Activated CD4-positive, alpha-beta T cell treated with anti-CD3 and anti-CD28 coated beads, Interleukin-2, amount 50 U/mL, for 24 hours (primary cell): ENCODE measurements around the gene SPI1.
A peak's percentile ranks its signal among the peaks of the same experiment; 100 is the strongest.

Source experiments
- DNase-seq, 2 donors: peaks; one replicate each; pipeline ENCODE4 v3.0.0-alpha.2; 2020; ENCODE audit warnings: low read depth in 1 of 2, low spot score in 1 of 2

The SPI1 gene

DNA sequence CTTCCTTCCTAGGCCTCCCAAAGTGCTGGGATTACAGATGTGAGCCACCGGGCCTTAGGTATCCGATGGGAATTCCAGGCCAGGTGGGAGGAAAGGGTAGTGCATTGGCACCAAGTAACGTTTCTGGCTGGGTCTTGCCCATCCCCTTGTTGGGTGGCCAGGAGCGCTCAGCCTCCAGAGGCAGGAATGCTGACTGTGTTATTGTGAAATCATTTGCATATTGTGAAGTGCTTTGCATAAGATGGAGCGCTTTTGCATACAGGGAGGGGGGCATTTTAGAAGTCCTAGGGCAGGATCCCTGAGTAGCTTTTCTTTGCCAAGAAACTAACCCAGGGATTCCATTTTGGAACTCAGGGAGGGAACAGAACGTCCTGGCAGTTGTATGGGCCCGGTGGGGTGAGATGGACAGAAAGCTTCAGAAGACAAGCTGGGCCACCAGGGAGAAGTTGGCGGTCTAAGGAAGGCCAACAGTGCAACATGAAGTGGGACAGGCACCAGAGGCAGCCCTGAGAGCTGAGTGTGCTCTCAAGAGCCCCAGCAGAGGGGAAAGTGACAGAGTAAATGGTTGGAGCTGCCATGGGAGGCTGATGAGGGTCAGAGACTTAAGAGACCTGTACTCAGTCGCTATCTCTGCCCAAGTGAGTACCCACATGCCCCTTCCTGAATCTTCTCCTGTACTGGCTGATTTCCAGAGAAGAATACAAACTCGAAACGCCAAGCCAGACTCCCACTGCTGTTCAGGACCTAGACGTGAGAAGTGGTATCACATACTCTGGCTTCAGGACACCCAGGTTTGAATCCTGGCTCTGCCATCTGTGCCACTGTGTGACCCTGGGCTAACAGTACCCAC is 28.8 kb upstream of the SPI1 start:
- no peak for DNase-seq

DNA sequence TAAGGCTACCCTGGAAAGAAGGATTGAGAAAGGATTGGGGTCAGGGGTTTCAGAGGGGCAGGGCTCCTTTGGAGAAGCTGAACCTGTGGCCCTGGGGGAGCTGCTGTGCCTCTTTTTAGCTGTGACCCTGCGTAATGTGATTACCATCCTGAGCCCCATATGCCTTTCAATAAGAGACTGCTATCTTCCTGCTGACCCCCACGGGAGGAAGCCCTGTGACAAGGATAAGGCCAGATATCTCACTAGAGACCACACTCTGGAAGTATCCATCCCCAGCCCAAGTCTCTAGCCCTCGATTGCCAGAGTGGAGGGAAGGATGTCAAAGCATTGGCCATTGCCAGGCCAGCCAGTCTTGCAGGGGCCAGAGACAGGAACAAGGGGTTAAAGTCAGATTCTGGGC is 25.2 kb upstream of the SPI1 start:
- no peak for DNase-seq

DNA sequence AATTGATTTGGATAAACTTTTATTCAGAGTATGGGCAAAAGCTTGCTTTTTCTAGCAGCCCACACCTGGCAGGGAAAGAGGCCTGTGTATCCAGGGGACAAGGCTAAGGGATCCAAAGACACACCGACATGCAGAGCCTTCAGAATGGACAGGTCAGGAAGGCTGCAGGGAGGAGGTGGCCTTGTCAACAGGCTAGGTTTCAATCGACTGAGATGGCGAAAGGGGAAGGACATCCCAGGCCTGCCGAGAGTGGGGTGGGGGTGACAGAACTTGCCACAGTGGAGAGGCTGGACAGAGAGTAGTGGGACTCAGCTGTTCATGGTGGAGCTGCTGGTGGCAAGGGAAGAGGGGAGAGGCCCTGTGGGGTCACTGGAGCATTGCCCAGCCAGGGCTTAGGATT is 24.8 kb upstream of the SPI1 start:
- DNase-seq = no peak

DNA sequence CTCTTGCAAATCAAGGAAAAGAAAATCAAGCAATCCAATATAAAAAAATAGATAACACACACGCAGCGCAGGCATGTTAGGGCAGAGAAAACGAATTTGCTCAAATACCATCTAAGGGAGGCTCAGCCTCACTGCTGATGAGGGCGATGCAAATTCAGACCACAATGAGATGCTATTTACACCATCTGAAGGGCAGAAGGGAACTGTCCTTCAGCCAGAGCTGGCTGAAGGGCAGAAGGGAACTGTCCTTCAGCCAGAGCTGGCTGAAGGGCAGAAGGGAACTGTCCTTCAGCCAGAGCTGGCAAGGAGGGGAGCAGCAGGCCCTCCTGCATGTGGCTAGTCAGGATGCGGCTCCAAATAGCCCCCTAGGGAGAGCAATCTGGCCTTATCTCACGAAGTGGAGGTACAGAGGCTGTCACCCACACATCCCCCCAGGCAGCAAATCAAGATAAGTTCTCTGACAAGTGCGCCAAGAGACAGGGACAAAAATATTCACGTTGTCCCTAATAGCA is 22.5 kb upstream of the SPI1 start:
- no peak for DNase-seq

DNA sequence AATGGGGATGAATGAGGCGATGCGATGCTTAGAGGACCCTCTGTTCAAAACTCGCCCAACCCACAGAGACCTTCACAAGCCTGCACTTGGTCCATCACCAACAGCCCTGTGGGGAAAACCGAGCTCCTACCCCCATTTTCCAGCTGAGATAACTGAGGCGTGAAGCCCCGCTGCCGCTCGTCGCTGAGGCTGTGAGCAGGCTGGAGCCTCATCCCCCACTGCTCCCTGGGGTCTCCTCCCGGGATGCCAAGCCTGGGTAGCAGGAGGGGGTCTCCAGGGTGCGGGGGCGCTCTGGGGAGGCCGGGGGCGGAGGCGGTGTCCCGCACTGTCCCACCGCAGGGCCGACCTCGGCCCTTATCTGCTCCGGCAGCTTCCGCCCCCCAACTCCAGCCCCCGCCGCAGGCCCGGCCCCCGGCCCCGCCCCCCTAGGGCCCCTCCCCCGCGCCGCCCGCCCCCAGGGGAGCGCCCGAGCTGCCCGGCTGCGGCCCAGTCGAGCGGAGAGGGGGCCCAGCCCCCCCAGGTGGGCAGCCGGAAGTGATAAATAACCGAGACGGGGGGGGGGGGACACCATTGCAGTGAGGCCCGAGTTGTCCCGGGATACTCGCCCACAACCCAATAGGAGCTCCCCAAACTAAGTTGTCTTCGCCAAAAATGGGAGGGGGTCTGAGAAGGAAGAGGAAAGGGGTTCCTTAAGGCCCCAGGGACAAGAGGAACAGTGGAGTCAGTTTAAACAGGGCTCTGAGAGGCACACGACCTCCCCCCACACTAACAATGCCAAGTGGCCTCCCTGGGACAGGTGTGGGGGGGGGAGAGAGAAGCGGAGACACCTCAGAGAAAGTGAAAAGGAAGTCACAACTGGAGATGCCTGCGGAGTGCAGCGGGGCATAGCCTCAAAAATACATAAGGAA is 21.8 kb upstream of the SPI1 start:
- DNase-seq = no peak

DNA sequence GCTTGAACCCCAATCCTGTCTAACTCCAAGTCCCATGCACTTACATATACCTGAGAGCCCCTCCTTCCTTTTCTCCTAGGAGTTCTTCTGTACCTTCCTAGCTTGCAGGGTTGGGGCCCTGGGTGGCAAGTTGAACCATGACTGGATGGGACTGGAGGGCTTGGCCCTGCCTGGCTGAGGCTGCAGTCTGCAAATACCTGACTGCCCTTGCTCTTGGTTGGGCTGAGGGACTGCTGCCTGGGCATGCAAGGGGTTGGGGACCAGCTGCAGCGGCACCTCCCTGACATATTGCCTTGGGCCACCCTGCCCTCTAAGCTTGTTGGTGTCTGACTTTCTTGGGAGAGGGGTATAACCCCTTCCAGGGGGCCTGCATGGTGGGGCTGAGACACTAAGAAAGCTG is 20.2 kb upstream of the SPI1 start:
- no peak for DNase-seq

DNA sequence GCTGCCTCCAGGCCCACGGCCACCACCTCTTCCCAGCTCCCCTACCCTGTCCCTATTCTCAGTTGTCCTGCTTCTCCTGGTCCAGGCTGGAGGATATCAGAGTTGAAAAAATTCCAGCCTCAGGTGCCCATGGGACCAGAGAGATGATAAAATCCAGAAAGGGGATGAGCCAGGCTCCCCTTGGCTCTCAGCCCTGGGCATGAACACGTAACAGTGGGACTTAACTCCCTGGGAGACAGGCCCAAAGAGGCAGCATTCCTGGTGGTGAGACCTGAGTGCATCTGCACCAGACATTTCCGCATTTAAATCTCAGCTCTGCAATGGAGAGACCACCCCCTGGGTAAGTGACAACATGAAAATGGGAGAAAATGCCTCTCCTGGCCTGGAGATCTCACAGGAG is 19.7 kb upstream of the SPI1 start:
- no peak for DNase-seq

DNA sequence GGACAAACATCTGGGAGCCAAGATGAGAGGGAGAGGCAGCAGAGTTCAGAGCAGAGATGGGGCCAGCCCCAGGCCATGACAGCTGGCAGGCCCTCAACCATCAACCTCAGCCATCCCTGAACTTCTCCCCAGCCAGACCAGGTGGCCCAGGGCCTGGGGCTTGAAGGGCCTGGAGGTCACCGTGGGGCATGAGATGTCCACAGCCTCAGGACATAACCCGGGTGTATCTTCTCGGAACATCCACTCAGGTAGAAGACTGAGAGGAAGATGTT is 17.6 kb upstream of the SPI1 start:
- no peak for DNase-seq

DNA sequence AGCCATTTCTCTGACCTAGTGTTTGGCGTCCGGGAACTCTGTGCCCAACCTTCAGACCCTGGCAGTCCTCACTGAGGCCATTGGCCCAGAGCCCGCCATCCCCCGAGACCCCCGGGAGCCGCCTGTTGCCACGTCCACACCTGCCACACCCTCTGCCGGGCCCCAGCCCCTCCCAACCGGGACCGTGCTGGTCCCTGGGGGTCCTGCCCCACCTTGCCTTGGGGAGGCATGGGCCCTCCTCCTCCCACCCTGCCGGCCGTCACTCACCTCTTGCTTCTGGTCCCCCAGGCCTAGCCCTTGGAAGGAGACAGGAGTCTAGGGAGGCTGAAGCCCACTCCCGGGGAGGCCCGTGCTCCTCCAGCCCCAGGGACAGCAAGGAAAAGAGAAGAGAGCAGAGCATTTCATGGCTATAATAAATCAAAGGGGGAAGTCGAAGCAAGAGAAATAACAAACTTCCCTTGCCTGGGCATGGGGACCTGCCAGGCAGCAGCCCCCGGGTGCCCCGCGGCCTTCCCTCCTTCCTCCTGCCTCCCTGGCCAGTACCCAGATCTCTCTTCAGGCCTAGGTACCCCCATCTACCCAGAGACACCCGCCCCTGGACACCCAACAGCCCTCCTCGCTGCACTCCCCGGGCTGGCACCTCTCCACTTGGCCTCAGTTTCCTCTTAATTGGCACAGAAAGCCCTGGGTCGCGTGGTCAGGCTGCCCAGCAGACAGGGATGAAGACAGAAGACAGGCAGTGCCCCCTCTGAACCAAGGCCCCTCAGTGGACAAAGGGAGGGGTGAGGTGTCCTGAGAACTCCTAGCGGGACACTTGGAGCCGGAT is 17.1 kb upstream of the SPI1 start:
- DNase-seq = no peak

DNA sequence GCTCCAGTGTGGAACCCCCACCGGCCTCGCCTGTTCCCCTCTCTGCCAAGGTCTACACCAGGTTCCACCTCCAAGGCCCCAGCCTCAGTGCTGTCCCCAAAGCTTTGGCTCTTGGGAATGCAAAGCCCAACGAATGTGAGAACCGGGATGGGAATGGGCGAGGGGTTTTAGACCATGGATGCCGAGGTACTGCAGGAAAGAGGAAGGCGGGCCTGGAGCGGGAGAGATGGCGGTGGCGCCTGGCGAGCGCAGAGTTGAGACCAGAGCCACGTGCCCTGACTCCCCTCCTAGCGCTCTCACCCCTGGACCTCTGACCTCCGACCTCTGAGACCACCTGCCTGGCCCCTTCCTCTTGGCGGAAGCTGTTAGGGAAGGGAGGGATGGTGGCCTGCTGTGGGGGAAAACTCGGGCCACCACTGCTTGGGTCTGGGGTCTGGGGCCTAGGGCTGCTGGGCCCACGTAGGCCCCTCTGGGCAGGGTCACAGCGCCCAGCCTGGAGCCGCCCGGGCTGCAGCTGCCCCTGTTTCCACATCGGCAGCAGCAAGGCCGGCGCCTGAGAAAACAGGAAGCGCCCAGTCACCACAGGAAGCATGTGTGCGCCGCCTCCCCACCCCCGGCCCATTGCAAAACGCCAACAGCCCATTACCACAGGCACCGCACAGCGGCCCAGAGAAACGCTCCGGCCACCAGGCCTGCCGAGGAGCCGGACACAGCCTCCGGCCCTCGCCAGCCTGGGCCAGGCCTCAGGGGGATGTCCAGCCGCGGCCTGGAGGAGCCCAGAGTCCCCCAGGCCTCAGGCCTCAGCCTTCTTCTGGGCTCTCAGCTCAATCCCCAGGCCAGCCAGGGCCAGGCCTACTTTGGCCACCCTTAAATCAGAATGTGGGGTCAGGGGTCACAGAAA is 16.2 kb upstream of the SPI1 start:
- DNase-seq = peak in 1 of 2 donors; percentile 50

DNA sequence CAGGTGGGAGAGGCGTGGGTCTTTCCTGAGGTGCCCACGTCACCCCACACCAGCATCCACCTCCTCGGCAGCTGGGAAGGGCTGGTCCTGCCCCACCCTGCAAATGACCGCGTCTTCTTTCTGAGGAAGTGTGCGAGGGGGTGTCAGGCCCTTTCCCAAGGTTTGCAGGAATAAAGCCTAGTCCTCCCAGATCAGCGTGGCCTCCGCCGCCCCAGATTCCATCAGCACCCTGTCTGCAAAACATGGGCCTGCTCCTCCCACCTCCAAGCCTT is 15.6 kb upstream of the SPI1 start:
- no peak for DNase-seq

DNA sequence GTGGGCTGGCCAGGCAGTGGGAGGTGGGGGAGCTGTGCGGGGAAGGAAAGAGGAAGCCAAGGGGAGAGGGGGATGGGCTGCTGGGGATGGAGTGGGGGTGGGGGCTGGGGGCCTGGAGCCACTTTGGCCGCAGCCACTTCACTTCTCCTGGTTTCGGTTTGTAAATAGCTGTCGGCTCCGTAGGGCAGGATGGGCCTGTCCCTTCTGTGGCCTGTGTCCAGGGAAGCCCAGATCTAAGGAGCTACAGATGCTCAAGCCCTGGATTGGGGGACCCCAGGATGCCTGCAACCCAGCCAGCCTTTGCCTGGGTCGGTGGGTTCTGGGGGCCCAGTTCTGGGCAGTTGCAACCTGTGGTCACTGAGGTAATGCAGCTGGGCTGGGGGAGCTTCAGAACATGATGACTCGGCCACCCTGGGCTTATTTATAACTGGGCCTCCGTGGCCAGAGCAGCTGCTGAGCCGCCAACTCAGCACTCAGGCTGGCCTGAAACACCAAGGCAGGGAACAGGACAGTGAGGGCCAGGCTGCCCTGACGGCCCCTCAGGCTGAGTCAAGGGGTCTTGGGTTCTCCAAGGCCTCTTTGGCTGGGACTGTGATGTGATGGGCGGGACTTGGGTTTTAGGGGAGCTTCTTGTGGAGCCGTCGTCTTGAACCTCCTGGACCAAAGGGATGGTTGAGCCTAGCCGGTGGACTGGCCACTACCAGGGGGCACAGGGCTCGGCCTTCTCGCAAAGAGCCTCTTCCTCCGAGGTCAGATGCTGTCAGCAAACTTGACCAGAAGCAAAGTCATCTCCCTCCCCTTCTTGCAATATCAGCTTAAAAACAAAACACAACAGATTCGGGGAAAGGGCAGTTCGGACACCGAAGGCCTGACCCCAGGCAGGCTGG is 15.1 kb upstream of the SPI1 start:
- no peak for DNase-seq

DNA sequence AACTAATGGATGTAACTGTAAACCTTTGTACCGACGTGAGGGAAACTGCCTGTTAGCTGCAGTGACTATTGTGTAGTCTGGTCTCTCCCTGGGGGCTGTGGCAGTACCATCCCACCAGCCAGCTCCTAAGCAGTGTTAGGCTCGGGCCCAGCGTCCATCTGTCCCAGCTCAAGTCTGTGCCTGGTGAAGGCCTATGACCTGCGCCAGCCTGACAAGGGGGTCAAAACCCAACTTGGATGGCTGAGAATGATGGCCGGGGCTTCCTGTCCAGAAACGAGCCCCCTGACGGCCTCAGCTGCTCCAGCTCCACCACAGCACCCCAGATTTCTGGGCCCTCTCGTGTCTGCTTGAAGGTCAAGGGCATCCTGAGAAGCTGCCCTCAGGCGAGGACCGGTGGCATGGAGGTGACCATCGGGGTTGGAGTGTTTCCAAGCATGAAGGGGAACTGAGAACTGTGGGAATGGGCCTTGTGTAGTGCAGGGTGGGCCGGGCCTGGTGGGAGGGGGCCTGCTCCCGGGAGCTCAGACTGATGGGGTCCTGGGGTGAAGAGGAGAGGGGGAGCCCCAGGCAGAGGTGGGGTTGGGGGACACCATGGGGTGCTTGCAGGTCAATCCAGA is 14.3 kb upstream of the SPI1 start:
- DNase-seq = no peak

DNA sequence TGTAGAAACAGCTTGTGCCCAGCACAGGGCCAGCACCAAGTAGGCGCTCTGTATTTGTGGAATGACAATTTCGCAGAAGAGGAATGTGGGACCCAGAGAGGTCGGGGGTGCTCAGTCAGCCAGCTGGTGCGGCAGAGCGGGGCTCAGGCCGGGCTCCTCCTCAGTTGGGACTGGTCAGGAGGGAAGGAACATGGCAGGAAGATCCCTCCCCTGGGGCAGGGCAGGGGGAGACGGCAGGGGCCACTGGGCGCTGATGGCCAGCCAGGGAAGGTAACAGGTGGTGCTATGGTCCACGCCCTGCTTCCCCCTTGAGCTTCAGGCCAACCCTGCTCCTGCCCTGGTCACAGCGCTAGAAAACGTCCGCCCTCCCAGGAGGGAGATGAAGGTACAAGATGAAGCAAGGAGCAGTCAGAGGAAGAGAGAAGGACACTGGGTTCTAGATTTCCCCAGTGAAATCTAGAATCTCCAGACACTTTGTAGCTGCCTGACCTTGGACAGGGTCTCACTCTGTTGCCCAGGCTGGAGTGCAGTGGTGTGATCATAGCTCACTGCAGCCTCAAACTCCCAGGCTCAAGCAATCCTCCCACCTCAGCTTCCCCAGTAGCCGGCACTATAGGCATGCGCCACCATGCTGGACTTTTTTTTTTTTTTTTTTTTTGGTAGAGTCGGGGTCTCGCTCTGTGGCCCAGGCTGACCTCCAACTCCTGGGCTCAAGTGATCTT is 13.5 kb upstream of the SPI1 start:
- no peak for DNase-seq

DNA sequence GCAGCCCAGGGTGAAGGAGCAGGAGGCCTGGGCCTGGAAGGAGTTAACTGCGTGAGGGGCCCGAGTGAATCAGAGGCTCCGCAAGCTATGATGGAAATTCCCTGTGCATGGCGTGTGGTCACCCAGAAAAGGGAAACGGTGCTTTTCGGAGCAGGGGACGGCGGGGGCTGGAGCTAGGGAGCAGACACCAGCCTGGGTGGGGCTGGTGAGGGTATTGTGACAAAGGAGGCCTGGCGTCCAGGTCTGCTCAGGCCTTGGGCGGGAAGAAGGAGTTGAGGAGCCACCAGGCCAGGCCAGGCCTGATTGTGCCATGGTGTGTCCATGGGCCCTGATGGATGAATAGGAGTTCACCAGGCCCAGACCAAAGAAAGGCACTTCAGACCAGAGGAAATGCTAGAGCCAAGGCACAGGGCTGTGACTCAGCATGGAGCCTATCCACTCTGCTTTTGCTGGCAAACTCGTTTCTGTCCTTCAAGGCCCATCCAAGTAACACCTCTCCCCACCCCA is 12.8 kb upstream of the SPI1 start:
- DNase-seq = no peak

DNA sequence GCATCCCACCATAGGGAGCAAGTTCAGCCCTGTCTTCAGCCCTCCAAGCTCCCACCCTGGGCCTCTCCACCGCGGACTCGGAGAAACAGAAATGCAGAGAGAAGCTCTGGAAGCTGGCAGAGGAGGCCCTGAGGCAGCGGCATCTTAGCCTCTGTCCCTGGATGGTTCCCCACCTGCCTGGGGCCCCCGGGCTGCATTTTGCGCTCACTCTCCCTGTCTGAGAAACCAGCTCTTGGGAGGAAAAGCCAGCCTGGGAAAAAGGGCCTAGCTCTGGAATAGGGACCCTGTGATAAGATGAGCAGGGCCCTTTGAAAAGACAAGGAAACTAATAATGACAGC is 12.0 kb upstream of the SPI1 start:
- no peak for DNase-seq

DNA sequence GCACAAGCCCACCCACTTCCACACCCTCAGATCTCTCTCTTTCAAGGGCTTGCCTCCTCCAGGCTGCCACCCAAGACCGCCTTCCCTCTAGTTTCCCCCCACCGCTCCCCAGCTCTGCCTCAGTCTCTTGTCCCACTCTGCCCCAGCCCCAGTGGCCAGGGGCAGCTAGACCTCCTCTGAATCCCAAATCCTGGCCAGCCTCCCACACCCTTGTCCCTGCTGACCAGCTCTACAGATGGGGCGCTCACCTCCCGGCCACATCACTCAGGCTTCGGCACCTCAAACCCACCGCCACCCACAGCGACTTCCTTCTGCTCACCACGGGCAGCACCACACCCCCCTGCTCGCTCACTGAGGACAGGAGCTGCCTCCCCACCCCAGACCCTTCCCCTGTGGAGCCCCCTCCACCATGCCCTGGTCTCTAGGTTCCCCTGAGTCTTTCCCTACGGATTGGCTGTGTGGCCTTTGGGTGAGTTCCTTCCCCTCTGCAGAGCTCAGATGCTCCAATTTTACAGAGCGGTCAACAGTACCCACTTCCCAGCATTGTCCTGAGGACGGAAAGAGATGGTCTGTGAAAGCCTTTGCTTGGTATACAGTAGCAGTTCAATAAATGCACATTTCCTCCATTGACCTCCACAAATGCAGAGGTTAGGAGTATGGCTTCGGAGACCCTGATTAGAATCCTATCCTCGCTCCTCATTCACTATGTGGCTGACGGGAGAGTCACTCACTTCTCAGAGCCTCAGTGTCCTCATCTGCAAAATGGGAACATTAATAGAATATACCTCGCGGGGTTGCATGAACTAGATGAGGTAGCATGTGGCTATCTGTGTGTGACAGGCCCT is 11.5 kb upstream of the SPI1 start:
- DNase-seq = no peak
